HG02610 (cell line): Measurements from ENCODE around the gene ARID5B.
"Not testable (repeated sequence)": the region's sequence is repeated elsewhere in the genome, so short reads cannot be mapped to it uniquely, and the experiment has no call there.

Experiments
- ATAC-seq: cut with Tn5 transposase; IDR thresholded peaks from one replicate; pipeline ENCODE4 v1.9.1; 2021; ENCODE audit warnings: mild to moderate bottlenecking, moderate library complexity; ENCODE audit not compliant: unreplicated experiment

The ARID5B gene

GRCh38 chr10:61964059-61964709 is 62.7 kb downstream of the ARID5B start:
- ATAC-seq: no peak

- ATAC-seq: peak; percentile 61
These were observed 63.6 kb downstream of the ARID5B start for GRCh38 chr10:61964949-61965702.

- ATAC-seq: peak; percentile 55
These were observed 64.3 kb downstream of the ARID5B start for GRCh38 chr10:61965703-61966395.

- no peak for ATAC-seq
These were observed 65.8 kb downstream of the ARID5B start for GRCh38 chr10:61967298-61967697.

DNA sequence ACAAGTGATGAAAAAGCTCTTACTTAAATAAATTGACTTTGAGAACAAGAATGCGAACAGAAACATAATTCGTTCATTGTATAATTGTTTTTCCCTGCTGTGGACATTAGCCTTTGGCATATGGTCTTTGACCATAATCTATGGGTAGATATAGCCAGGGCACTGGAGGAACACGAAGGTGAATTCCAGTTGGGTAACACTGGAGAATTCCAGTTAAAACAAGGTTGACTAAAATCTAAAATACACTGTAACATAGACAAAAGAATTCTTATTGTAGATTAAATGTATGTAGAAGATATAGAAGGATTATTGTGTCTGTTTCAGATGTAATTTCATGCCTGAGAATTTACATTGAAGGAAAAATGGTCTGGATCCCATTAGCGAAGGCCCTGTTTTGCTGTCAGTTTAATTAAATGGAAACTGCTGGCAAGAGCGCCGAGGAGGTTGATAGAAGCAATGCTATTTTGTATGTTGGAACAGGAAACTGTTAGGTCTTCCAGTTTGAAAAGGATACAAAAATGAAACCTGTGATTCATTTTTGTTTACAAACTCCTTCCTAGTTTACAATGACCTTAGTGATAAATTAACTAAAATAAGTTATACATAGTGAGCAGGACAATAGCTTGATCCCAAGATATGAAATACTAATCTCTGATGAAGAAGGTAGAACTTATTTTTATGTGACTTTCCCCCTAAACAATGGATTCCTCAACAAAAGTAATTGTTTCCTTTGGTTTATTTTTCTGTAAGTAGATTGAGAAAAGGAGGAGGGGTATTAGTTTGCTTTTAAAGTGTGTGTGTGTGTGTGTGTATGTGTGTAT is 68.9 kb downstream of the ARID5B start:
- no peak for ATAC-seq

DNA sequence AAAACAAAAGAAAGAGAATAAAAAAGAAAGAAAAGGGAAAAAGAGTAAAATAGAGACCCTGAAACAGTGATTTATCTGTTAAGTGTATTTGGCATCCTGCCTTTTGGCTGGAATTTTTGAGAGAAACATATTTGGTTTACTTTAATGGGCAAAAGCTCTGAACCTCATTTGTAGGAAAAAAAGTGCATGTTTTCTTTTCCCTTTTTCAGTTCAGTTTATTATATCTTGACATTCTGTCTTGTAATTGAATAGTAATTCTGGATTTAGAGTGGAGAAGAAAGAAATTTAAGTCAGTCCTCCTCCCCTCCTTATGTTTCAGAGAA is 69.5 kb downstream of the ARID5B start:
- no peak for ATAC-seq

DNA sequence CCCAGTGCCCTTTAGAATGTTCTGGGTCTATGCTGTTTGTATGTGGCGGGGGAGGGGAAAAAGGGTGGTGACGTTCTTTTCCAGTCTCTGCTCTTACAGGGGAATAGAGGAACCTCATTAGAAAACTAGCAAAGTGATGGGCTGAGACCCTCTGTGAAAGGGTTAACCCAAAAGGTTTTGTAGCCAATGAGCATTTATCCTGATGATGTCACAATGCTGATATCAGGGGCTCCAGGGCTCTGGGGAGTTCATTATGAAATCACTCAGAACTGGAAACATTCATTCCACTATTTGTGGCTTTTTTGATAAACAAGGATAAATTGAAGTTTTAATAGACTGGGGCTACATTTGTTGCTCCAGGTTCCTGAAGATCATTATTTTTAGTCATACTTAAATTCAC is 71.7 kb downstream of the ARID5B start:
- no peak for ATAC-seq

- no peak for ATAC-seq
These were observed 72.4 kb downstream of the ARID5B start for GRCh38 chr10:61973906-61974305.

GRCh38 chr10:61974601-61975390 is 73.3 kb downstream of the ARID5B start:
- peak; percentile 13 for ATAC-seq

GRCh38 chr10:61975391-61975932 is 74.0 kb downstream of the ARID5B start:
- ATAC-seq: peak; percentile 90

DNA sequence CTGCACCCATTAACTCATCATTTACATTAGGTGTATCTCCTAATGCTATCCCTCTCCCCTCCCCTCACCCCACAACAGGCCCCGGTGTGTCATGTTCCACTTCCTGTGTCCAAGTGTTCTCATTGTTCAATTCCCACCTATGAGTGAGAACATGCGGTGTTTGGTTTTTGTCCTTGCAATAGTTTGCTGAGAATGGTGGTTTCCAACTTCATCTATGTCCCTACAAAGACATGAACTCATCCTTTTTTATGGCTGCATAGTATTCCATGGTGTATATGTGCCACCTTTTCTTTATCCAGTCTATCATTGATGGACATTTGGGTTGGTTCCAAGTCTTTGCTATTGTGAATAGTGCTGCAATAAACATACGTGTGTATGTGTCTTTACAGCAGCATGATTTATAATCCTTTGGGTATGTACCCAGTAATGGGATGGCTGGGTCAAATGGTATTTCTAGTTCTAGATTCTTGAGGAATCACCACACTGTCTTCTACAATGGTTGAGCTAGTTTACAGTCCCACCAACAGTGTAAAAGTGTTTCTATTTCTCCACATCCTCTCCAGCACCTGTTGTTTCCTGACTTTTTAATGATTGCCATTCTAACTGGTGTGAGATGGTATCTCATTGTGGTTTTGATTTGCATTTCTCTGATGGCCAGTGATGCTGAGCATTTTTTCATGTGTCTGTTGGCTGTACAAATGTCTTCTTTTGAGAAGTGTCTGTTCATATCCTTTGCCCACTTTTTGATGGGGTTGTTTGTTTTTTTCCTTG is 75.6 kb downstream of the ARID5B start:
- not testable (repeated sequence) for ATAC-seq

- ATAC-seq: no peak
These were observed 77.5 kb downstream of the ARID5B start for GRCh38 chr10:61978965-61979364.

DNA sequence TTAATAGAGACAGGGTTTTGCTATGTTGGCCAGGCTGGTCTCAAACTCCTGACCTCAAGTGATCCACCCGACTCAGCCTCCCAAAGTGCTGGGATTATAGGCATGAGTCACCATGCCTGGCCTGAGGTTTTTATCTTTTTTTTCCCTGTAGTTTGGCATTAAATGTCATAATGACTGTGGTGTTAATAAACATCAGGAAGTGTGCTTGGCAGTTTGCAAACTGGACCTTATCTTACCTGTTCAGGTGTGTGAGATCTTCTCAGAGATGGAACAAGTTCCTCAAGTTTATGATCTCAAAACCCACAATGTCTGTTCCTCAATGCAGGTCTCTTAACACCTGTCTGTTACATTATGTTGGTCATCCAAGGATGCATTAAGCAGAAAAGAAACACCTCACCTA is 80.0 kb downstream of the ARID5B start:
- no peak for ATAC-seq

DNA sequence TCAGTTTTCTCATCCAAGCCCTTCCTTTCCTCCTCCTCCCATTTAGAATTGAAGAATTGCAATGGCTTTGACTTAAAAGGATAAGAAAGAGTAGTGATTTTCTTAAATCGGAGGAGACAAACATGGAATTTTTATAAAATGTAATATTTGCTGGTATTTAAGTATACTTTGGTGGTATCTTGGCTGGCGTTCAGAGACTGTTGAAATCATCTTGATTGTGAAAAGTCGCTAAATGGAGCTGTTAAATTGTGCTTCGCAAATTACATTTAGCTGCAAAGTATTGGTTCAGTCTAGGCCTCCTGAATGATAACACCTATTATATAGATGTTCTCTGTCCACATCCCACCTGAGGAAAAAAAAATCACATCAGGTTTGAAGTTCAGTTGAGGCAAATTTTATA is 81.8 kb downstream of the ARID5B start:
- ATAC-seq: no peak

DNA sequence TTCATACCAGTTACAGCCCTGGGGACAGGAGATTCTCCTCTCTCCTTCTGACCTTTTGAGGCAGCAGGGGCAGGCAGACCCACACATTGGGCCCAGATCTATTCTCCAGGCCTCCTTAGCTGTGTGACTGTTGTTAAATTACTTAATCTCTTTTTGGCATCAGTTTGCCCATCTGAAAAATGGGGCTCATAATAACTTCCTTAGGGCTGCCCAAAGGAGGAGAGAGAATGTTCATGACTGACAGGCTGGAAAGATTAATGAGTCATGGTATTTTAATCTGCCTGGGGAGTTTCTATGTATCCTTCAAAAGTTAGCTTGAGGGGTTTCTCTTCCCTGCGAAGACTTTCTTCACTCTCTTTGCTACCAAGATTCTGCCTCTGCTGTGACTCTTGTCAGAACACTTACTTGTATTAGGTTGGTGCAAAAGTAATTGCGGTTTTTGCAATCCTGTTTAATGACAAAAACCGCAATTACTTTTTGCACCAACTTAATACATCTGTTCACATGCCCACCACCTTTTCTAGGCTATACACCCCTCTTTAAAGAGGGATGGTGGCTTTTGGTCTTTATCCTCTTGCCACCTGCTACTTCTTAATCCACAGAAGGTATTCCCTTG is 83.4 kb downstream of the ARID5B start:
- ATAC-seq: no peak

- ATAC-seq: no peak
These were observed 84.2 kb downstream of the ARID5B start for GRCh38 chr10:61985715-61986114.

- no peak for ATAC-seq
These were observed 84.9 kb downstream of the ARID5B start for GRCh38 chr10:61986382-61986781.

GRCh38 chr10:61986788-61987492 is 85.4 kb downstream of the ARID5B start:
- no peak for ATAC-seq
